Measurements from ENCODE around the gene KLHL18. TPM values are rescaled to one million over a fixed set of nuclear protein-coding genes. Genes with fewer than 3 reads are reported as not detected.
"Not testable (repeated sequence)": the region's sequence is repeated elsewhere in the genome, so short reads cannot be mapped to it uniquely, and the experiment has no call there.

Gene KLHL18
- 22.3 and 25.3 TPM in 2 replicates for total RNA-seq (2012; rRNA removed)

- no peaks in the 10 kb centered on the region for H3K36me3 ChIP-seq (ENCODE audit: insufficient read depth, low read length)
- no peaks in the 10 kb centered on the region for H3K9me3 ChIP-seq (replicated peaks; ENCODE audit: low read length)
- peak within 1 kb of the TSS; percentile 98 for H3K9ac ChIP-seq (ENCODE audit: low read depth, low read length)
- H3K4me1 ChIP-seq (ENCODE audit: control insufficient read depth, insufficient read depth, low read length): peaks cover 10% of the 10 kb centered on the region
- no peaks in the 10 kb centered on the region for H3K27me3 ChIP-seq (ENCODE audit: control insufficient read depth, insufficient read depth, low read length)
- peak within 1 kb of the TSS; percentile 92 for H3K4me2 ChIP-seq (ENCODE audit: low read length)
- peak within 1 kb of the TSS; percentile 98 for H3K4me3 ChIP-seq (ENCODE audit: low read length)
These were observed at the start of gene KLHL18, which contains the start of gene KIF9 for GRCh38 chr3:47282424-47283192. Gene KLHL18, plus strand, starts transcription at chr3:47282944. Its CDS starts 22 bp downstream, at chr3:47282966. Gene KIF9, minus strand, starts transcription at chr3:47282799. Its CDS starts 5,425 bp downstream, at chr3:47277374.

GRCh38 chr3:47238017-47238416, 44.7 kb upstream of the KLHL18 start:
- H3K9me3 ChIP-seq (replicated peaks; ENCODE audit: low read length): no peaks in the 10 kb centered on the region
- no peaks in the 10 kb centered on the region for H3K36me3 ChIP-seq (ENCODE audit: insufficient read depth, low read length)
- H3K4me3 ChIP-seq (ENCODE audit: low read length): no peak overlapping the region
- H3K4me2 ChIP-seq (ENCODE audit: low read length): no peak overlapping the region
- no peak overlapping the region for H3K9ac ChIP-seq (ENCODE audit: low read depth, low read length)
- no peaks in the 10 kb centered on the region for H3K27me3 ChIP-seq (ENCODE audit: control insufficient read depth, insufficient read depth, low read length)
- H3K4me1 ChIP-seq (ENCODE audit: control insufficient read depth, insufficient read depth, low read length): no peaks in the 10 kb centered on the region

GRCh38 chr3:47239929-47240328, 42.8 kb upstream of the KLHL18 start:
- no peaks in the 10 kb centered on the region for H3K9me3 ChIP-seq (replicated peaks; ENCODE audit: low read length)
- no peaks in the 10 kb centered on the region for H3K36me3 ChIP-seq (ENCODE audit: insufficient read depth, low read length)
- no peak overlapping the region for H3K4me2 ChIP-seq (ENCODE audit: low read length)
- no peaks in the 10 kb centered on the region for H3K27me3 ChIP-seq (ENCODE audit: control insufficient read depth, insufficient read depth, low read length)
- H3K9ac ChIP-seq (ENCODE audit: low read depth, low read length): no peak overlapping the region
- H3K4me3 ChIP-seq (ENCODE audit: low read length): no peak overlapping the region
- no peaks in the 10 kb centered on the region for H3K4me1 ChIP-seq (ENCODE audit: control insufficient read depth, insufficient read depth, low read length)

GRCh38 chr3:47243419-47244147, 39.2 kb upstream of the KLHL18 start:
- Histone ChIP-seq H3K9me3 (replicated peaks; ENCODE audit: low read length) (no peaks in the 10 kb centered on the region), H3K36me3 (ENCODE audit: insufficient read depth, low read length) (no peaks in the 10 kb centered on the region), H3K4me2 (ENCODE audit: low read length) (no peak overlapping the region), H3K4me3 (ENCODE audit: low read length) (no peak overlapping the region), H3K9ac (ENCODE audit: low read depth, low read length) (no peak overlapping the region), H3K4me1 (ENCODE audit: control insufficient read depth, insufficient read depth, low read length) (no peaks in the 10 kb centered on the region), H3K27me3 (ENCODE audit: control insufficient read depth, insufficient read depth, low read length) (no peaks in the 10 kb centered on the region)

- Histone ChIP-seq H3K27me3 (ENCODE audit: control insufficient read depth, insufficient read depth, low read length) (no peaks in the 10 kb centered on the region), H3K4me2 (ENCODE audit: low read length) (no peak overlapping the region), H3K4me1 (ENCODE audit: control insufficient read depth, insufficient read depth, low read length) (no peaks in the 10 kb centered on the region), H3K4me3 (ENCODE audit: low read length) (no peak overlapping the region), H3K36me3 (ENCODE audit: insufficient read depth, low read length) (no peaks in the 10 kb centered on the region), H3K9me3 (replicated peaks; ENCODE audit: low read length) (no peaks in the 10 kb centered on the region), H3K9ac (ENCODE audit: low read depth, low read length) (no peak overlapping the region)
These were observed 38.1 kb upstream of the KLHL18 start for GRCh38 chr3:47244531-47245100.

GRCh38 chr3:47245271-47245670, 37.5 kb upstream of the KLHL18 start:
- H3K9ac ChIP-seq (ENCODE audit: low read depth, low read length): no peak overlapping the region
- H3K36me3 ChIP-seq (ENCODE audit: insufficient read depth, low read length): no peaks in the 10 kb centered on the region
- no peak overlapping the region for H3K4me2 ChIP-seq (ENCODE audit: low read length)

GRCh38 chr3:47247131-47248064, 35.3 kb upstream of the KLHL18 start:
- H3K4me2 ChIP-seq (ENCODE audit: low read length): no peak overlapping the region
- no peak overlapping the region for H3K4me3 ChIP-seq (ENCODE audit: low read length)
- no peaks in the 10 kb centered on the region for H3K9me3 ChIP-seq (replicated peaks; ENCODE audit: low read length)

More at GRCh38 chr3:47245271-47245670, 37.5 kb upstream of the KLHL18 start:
- H3K27me3 ChIP-seq (ENCODE audit: control insufficient read depth, insufficient read depth, low read length): no peaks in the 10 kb centered on the region
- H3K4me1 ChIP-seq (ENCODE audit: control insufficient read depth, insufficient read depth, low read length): no peaks in the 10 kb centered on the region
- H3K4me3 ChIP-seq (ENCODE audit: low read length): no peak overlapping the region
- no peaks in the 10 kb centered on the region for H3K9me3 ChIP-seq (replicated peaks; ENCODE audit: low read length)

GRCh38 chr3:47250309-47251060, 32.3 kb upstream of the KLHL18 start:
- no peaks in the 10 kb centered on the region for H3K4me1 ChIP-seq (ENCODE audit: control insufficient read depth, insufficient read depth, low read length)
- no peaks in the 10 kb centered on the region for H3K27me3 ChIP-seq (ENCODE audit: control insufficient read depth, insufficient read depth, low read length)
- H3K9me3 ChIP-seq (replicated peaks; ENCODE audit: low read length): no peaks in the 10 kb centered on the region
- H3K9ac ChIP-seq (ENCODE audit: low read depth, low read length): no peak overlapping the region
- H3K4me3 ChIP-seq (ENCODE audit: low read length): no peak overlapping the region
- no peak overlapping the region for H3K4me2 ChIP-seq (ENCODE audit: low read length)
- H3K36me3 ChIP-seq (ENCODE audit: insufficient read depth, low read length): no peaks in the 10 kb centered on the region

More at GRCh38 chr3:47247131-47248064, 35.3 kb upstream of the KLHL18 start:
- no peaks in the 10 kb centered on the region for H3K36me3 ChIP-seq (ENCODE audit: insufficient read depth, low read length)
- no peaks in the 10 kb centered on the region for H3K27me3 ChIP-seq (ENCODE audit: control insufficient read depth, insufficient read depth, low read length)
- no peak overlapping the region for H3K9ac ChIP-seq (ENCODE audit: low read depth, low read length)
- no peaks in the 10 kb centered on the region for H3K4me1 ChIP-seq (ENCODE audit: control insufficient read depth, insufficient read depth, low read length)

- H3K27me3 ChIP-seq (ENCODE audit: control insufficient read depth, insufficient read depth, low read length); H3K9ac ChIP-seq (ENCODE audit: low read depth, low read length); H3K4me1 ChIP-seq (ENCODE audit: control insufficient read depth, insufficient read depth, low read length); H3K4me3 ChIP-seq (ENCODE audit: low read length); H3K36me3 ChIP-seq (ENCODE audit: insufficient read depth, low read length); H3K4me2 ChIP-seq (ENCODE audit: low read length); H3K9me3 ChIP-seq (replicated peaks; ENCODE audit: low read length): not testable (repeated sequence)
These were observed 31.7 kb upstream of the KLHL18 start for GRCh38 chr3:47251085-47251484.

- Histone ChIP-seq H3K9me3 (replicated peaks; ENCODE audit: low read length) (no peaks in the 10 kb centered on the region), H3K4me2 (ENCODE audit: low read length) (no peak overlapping the region), H3K4me1 (ENCODE audit: control insufficient read depth, insufficient read depth, low read length) (no peaks in the 10 kb centered on the region), H3K9ac (ENCODE audit: low read depth, low read length) (no peak overlapping the region), H3K4me3 (ENCODE audit: low read length) (no peak overlapping the region), H3K27me3 (ENCODE audit: control insufficient read depth, insufficient read depth, low read length) (no peaks in the 10 kb centered on the region), H3K36me3 (ENCODE audit: insufficient read depth, low read length) (no peaks in the 10 kb centered on the region)
These were observed 31.1 kb upstream of the KLHL18 start for GRCh38 chr3:47251689-47252088.

All from skeletal muscle satellite cell (primary cell).